ENCODE results near the gene MICB. TPM values are rescaled to one million over a fixed set of nuclear protein-coding genes. Genes with fewer than 3 reads are reported as not detected.
"Not testable (repeated sequence)": the region's sequence is repeated elsewhere in the genome, so short reads cannot be mapped to it uniquely, and the experiment has no call there.

MICB gene
- total RNA-seq, 6 experiments from 2014 or later: 0.48 to 2.0 (median 1.2) TPM

- intact Hi-C loops (cut with DNase I): no loop called here
- Histone ChIP-seq H3K27ac (no peak overlapping the region), H3K27me3 (no peaks in the 10 kb centered on the region), H3K4me1 (no peaks in the 10 kb centered on the region), H3K9me3 (no peaks in the 10 kb centered on the region), H3K36me3 (no peaks in the 10 kb centered on the region), H3K4me3 (no peak overlapping the region)
- ATAC-seq (no peak), DNase-seq (no peak)
- 44% methylated on average over 4 of the region's 4 CpGs for WGBS (ENCODE audit: insufficient coverage, low coverage, low lambda C conversion rate, missing lambda C conversion rate)
- no peak for TF ChIP-seq POLR2A (IDR thresholded peaks at IDR 0.05)
- TF ChIP-seq CTCF (IDR thresholded peaks at IDR 0.05): no peak
Observed at GRCh38 chr6:31489086-31489485, 8.9 kb upstream of the MICB start.

GRCh38 chr6:31490115-31490873 is 7.7 kb upstream of the MICB start:
- DNase-seq (no peak), ATAC-seq (no peak)
- no peak overlapping the region for H3K4me3 ChIP-seq
- no peaks in the 10 kb centered on the region for H3K27me3 ChIP-seq
- intact Hi-C loops (cut with DNase I): no loop called here
- no peaks in the 10 kb centered on the region for H3K4me1 ChIP-seq
- no peaks in the 10 kb centered on the region for H3K36me3 ChIP-seq
- WGBS (ENCODE audit: insufficient coverage, low coverage, low lambda C conversion rate, missing lambda C conversion rate): 50% methylated on average over 6 of the region's 16 CpGs
- no peak for TF ChIP-seq CTCF (IDR thresholded peaks at IDR 0.05)
- TF ChIP-seq POLR2A (IDR thresholded peaks at IDR 0.05): no peak
- H3K27ac ChIP-seq: no peak overlapping the region
- H3K9me3 ChIP-seq: no peaks in the 10 kb centered on the region

GRCh38 chr6:31493550-31493874 is 4.4 kb upstream of the MICB start:
- intact Hi-C loops (cut with DNase I); H3K9me3 ChIP-seq; H3K27me3 ChIP-seq; H3K4me1 ChIP-seq; ATAC-seq; DNase-seq; H3K36me3 ChIP-seq: not testable (repeated sequence)
- H3K27ac ChIP-seq: peak overlapping the region in 1 of 3 donors; percentile 69
- WGBS (ENCODE audit: insufficient coverage, low coverage, low lambda C conversion rate, missing lambda C conversion rate): 0% methylated on average over 2 of the region's 2 CpGs
- H3K4me3 ChIP-seq: peak overlapping the region in 2 of 3 donors; percentile 48 to 58

- DNase-seq (peak; percentile 83 to 88 (median 86)), ATAC-seq (peak; percentile 80 to 85 (median 82))
- peak overlapping the region; percentile 48 to 58 (median 48) for H3K4me3 ChIP-seq
- H3K27me3 ChIP-seq: no peaks in the 10 kb centered on the region
- no peaks in the 10 kb centered on the region for H3K36me3 ChIP-seq
- intact Hi-C loops (cut with DNase I): no loop called here
- WGBS (ENCODE audit: insufficient coverage, low coverage, low lambda C conversion rate, missing lambda C conversion rate): under 1% methylated on average over 32 of the region's 58 CpGs
- peak overlapping the region; percentile 69 for H3K27ac ChIP-seq
- no peaks in the 10 kb centered on the region for H3K9me3 ChIP-seq
- TF ChIP-seq POLR2A (IDR thresholded peaks at IDR 0.05): peak; percentile 13
- TF ChIP-seq CTCF (IDR thresholded peaks at IDR 0.05): peak; percentile 67 to 87 (median 76)
- no peaks in the 10 kb centered on the region for H3K4me1 ChIP-seq
Observed at GRCh38 chr6:31493875-31494694, 3.9 kb upstream of the MICB start.

GRCh38 chr6:31495580-31495979 is 2.4 kb upstream of the MICB start:
- Histone ChIP-seq H3K36me3 (no peaks in the 10 kb centered on the region), H3K27me3 (no peaks in the 10 kb centered on the region), H3K9me3 (no peaks in the 10 kb centered on the region), H3K27ac (peak overlapping the region in 1 of 3 donors; percentile 18), H3K4me3 (no peak overlapping the region), H3K4me1 (no peaks in the 10 kb centered on the region)
- DNase-seq (no peak), ATAC-seq (no peak)
- TF ChIP-seq CTCF (IDR thresholded peaks at IDR 0.05) (no peak), POLR2A (IDR thresholded peaks at IDR 0.05) (no peak)
- WGBS (ENCODE audit: insufficient coverage, low coverage, low lambda C conversion rate, missing lambda C conversion rate): 67% methylated on average over 2 of the region's 2 CpGs
- intact Hi-C loops (cut with DNase I): no loop called here

- DNase-seq; H3K9me3 ChIP-seq; ATAC-seq; H3K27me3 ChIP-seq; intact Hi-C loops (cut with DNase I); H3K4me3 ChIP-seq; H3K4me1 ChIP-seq; H3K27ac ChIP-seq; H3K36me3 ChIP-seq: not testable (repeated sequence)
- WGBS (ENCODE audit: insufficient coverage, low coverage, low lambda C conversion rate, missing lambda C conversion rate): 28% methylated on average over 4 of the region's 4 CpGs
Observed at GRCh38 chr6:31496826-31497225, 1.1 kb upstream of the MICB start.
